Thoracic aorta (tissue), 2 donors: ENCODE measurements around the gene FRMPD4. TPM values are rescaled to one million over a fixed set of nuclear protein-coding genes. Genes with fewer than 3 reads are reported as not detected.

Source experiments
- ATAC-seq: fragments of 150-250 bp; one replicate; pipeline ENCODE4 v1.8.0; 2017; ENCODE audit warnings: low read depth; ENCODE audit not compliant: insufficient number of reproducible peaks, low FRiP score
- DNase-seq: peaks from one replicate; pipeline ENCODE4 v3.0.0-alpha.2; 2020; ENCODE audit warnings: low spot score
- H3K27ac ChIP-seq, 2 donors: fragments of 200-600 bp; sonication (generic); 1 replicate in 1 of 2; 2 replicates in 1 of 2; pipeline ENCODE4 v1.5.1; 2016; ENCODE audit warnings: mild to moderate bottlenecking in 2 of 2, moderate library complexity in 2 of 2
- H3K27me3 ChIP-seq: fragments of 200-600 bp; sonication (generic); replicated peaks from 2 replicates; pipeline ENCODE4 v1.6.0; 2016; ENCODE audit warnings: mild to moderate bottlenecking; ENCODE audit not compliant: insufficient read depth
- H3K36me3 ChIP-seq: fragments of 200-600 bp; sonication (generic); one replicate; pipeline ENCODE4 v1.5.1; 2016
- H3K4me1 ChIP-seq, 2 donors: fragments of 200-600 bp; sonication (generic); 1 replicate in 1 of 2; 2 replicates in 1 of 2; pipeline versions ENCODE4 v1.5.1 to v1.6.0; 2016; ENCODE audit warnings: low read depth in 2 of 2, mild to moderate bottlenecking in 1 of 2; ENCODE audit not compliant: control insufficient read depth in 1 of 2
- H3K4me3 ChIP-seq: fragments of 200-600 bp; sonication (generic); 2 replicates; pipeline ENCODE4 v1.5.1; 2016; ENCODE audit warnings: mild to moderate bottlenecking
- H3K9me3 ChIP-seq: fragments of 200-600 bp; sonication (generic); 2 replicates; pipeline ENCODE4 v1.5.1; 2016
- CTCF ChIP-seq: fragments of 200-600 bp; sonication (generic); IDR thresholded peaks from one replicate; pipeline ENCODE4 v1.5.1; 2019; ENCODE audit warnings: antibody characterized with exemption
- total RNA-seq, 2 donors: library from RNA; depleted of rRNA; stranded (reverse); fragments of >200 nt; gene quantifications; one replicate each; pipeline versions ENCODE4 v1.1.0 to v1.2.3, GENCODE V29; 2016

Gene FRMPD4
- total RNA-seq, 2 donors from 2014 or later: not detected

DNA sequence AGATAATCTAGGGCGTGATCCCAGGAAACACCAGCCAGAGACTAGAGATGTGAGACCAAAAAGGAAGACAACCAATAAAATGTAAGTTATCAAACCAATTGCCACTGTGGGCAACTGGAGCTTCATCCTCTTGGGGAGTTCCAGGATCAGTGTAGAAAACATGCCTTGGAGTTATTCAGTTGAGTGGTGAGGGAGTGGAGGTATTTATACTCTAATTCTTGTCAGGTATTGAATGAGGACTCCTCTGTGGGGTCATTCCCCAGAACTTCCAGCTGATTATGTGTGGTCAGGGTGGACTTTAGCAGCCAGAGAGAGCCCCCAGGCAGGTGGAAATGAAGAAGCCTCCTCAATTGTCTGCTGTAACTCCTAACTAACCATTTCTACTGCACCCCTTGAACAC is 509.0 kb downstream of the FRMPD4 start:
- H3K36me3 ChIP-seq: no peaks in the 10 kb centered on the region
- H3K27ac ChIP-seq: no peak overlapping the region
- DNase-seq (no peak), ATAC-seq (no peak)
- no peak overlapping the region for H3K4me3 ChIP-seq
- no peak for TF ChIP-seq CTCF
- H3K4me1 ChIP-seq: no peaks in the 10 kb centered on the region
- no peaks in the 10 kb centered on the region for H3K27me3 ChIP-seq
- no peaks in the 10 kb centered on the region for H3K9me3 ChIP-seq

- TF ChIP-seq CTCF: no peak
- ATAC-seq: no peak
- H3K27me3 ChIP-seq: no peaks in the 10 kb centered on the region
- no peak overlapping the region for H3K4me3 ChIP-seq
- DNase-seq: no peak
- H3K36me3 ChIP-seq: no peaks in the 10 kb centered on the region
- no peaks in the 10 kb centered on the region for H3K4me1 ChIP-seq
- H3K9me3 ChIP-seq: no peaks in the 10 kb centered on the region
- no peak overlapping the region for H3K27ac ChIP-seq
These were observed 510.7 kb downstream of the FRMPD4 start for GRCh38 chrX:12648995-12649394.

DNA sequence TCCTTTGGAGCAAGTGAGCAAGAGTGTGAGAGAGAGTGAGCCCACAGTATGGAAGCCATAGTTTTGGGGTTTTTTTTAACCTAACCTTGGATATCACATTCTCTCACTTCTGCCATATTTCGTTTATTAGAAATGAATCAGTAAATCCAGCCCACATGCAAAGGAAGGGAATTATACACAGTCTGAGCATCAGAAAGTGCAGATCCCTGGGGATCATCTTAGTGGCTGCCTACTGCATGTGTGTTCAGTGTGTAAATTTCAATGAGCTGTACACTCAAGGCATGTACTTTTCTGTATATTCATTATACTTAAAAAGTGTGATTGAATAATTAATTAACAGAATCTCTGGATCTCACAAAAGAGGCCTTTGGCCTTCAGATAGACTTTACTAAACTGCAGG is 519.2 kb downstream of the FRMPD4 start:
- no peak for TF ChIP-seq CTCF
- Histone ChIP-seq H3K9me3 (no peaks in the 10 kb centered on the region), H3K27me3 (no peaks in the 10 kb centered on the region), H3K27ac (no peak overlapping the region), H3K4me3 (no peak overlapping the region), H3K4me1 (no peaks in the 10 kb centered on the region), H3K36me3 (no peaks in the 10 kb centered on the region)
- ATAC-seq (no peak), DNase-seq (no peak)

- no peak for TF ChIP-seq CTCF
- H3K9me3 ChIP-seq: no peaks in the 10 kb centered on the region
- no peak for ATAC-seq
These were observed 519.6 kb downstream of the FRMPD4 start for GRCh38 chrX:12657881-12658280.

DNA sequence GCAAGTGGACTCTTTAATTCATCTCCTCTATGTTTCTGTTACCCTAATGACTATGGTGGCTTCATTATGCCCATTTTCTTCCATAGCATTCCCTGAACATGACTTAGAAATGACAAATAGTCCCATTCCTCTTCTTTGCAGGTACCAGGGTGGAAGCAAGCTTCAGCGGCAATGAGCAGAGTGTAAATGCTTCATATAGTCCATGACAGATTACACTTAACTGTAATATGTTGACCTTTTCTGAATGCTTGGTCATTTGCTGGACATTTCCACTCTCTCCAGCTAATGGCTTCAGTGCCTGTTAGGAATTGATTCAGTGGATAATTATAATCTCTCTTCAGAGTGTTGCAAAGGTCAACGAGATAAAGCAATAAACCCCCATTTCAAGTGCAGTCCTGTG is 523.2 kb downstream of the FRMPD4 start:
- Histone ChIP-seq H3K4me1 (no peaks in the 10 kb centered on the region), H3K27ac (no peak overlapping the region), H3K4me3 (no peak overlapping the region), H3K36me3 (no peaks in the 10 kb centered on the region), H3K9me3 (no peaks in the 10 kb centered on the region), H3K27me3 (no peaks in the 10 kb centered on the region)
- ATAC-seq (no peak), DNase-seq (no peak)
- no peak for TF ChIP-seq CTCF

More at GRCh38 chrX:12657881-12658280, 519.6 kb downstream of the FRMPD4 start:
- H3K4me1 ChIP-seq: no peaks in the 10 kb centered on the region
- no peaks in the 10 kb centered on the region for H3K27me3 ChIP-seq
- DNase-seq: no peak
- no peak overlapping the region for H3K4me3 ChIP-seq
- no peak overlapping the region for H3K27ac ChIP-seq
- H3K36me3 ChIP-seq: no peaks in the 10 kb centered on the region
